Large intestine (tissue), 3 donors: ENCODE measurements around the gene DCLK2. TPM values are rescaled to one million over a fixed set of nuclear protein-coding genes. Genes with fewer than 3 reads are reported as not detected.
A peak's percentile ranks its signal among the peaks of the same experiment; 100 is the strongest.

Experiments used
- DNase-seq, 2 donors: peaks; one replicate each; pipeline versions ENCODE4 v3.0.0 to v3.0.0-alpha.2; 2013
- H3K27ac ChIP-seq: one replicate; pipeline ENCODE4 v1.5.1; 2013; ENCODE audit warnings: low read length
- H3K27me3 ChIP-seq: 2 replicates; pipeline ENCODE4 v1.6.1; 2013; ENCODE audit warnings: low read length; ENCODE audit not compliant: control insufficient read depth, insufficient read depth
- H3K36me3 ChIP-seq: 2 replicates; pipeline ENCODE4 v1.6.1; 2013; ENCODE audit warnings: low read length; ENCODE audit not compliant: control insufficient read depth, insufficient read depth
- H3K4me1 ChIP-seq: one replicate; pipeline ENCODE4 v1.6.1; 2013; ENCODE audit warnings: low read length; ENCODE audit not compliant: control insufficient read depth, insufficient read depth
- H3K4me3 ChIP-seq: one replicate; pipeline ENCODE4 v1.5.1; 2013; ENCODE audit warnings: low read length
- H3K9me3 ChIP-seq: one replicate; pipeline ENCODE4 v1.6.1; 2013; ENCODE audit warnings: mild to moderate bottlenecking, low read depth, low read length, moderate library complexity; ENCODE audit not compliant: control insufficient read depth
- WGBS: methylation state at CpG from one replicate; pipeline ENCODE4 v1.1.5; 2013; ENCODE audit warnings: low lambda C conversion rate; ENCODE audit not compliant: insufficient coverage; 5-methylcytosine and 5-hydroxymethylcytosine counted together
- polyA plus RNA-seq: library from polyadenylated mRNA; unstranded; fragments of 120-200 nt; gene quantifications from one replicate; pipeline ENCODE4 v1.2.1, GENCODE V29; 2013

DCLK2 gene
- polyA plus RNA-seq, 1 donor, result 7.1 TPM

DNA sequence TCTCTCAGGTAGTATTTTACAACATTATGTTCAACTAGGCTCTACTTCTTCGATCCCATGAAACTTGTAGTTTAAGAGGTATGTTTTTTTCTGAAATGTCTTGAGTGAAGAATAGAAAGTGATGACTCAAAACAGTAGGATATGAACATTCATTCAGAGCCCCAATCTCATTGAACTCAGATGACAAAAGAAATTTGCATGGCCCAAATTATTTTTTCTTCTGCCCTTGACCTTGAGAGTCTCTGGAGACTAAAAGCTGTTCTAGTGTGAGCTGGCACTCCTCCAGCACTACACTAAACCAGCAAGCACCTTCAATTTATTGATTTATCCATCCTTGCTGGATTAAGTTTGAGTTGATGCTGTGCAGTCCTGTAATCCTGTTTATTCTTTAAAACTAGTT, 4.0 kb downstream of the DCLK2 start:
- Histone ChIP-seq H3K9me3 (peaks cover 4% of the 10 kb centered on the region), H3K27me3 (peaks cover 31% of the 10 kb centered on the region), H3K27ac (no peak overlapping the region), H3K4me1 (peaks cover 4% of the 10 kb centered on the region), H3K36me3 (no peaks in the 10 kb centered on the region), H3K4me3 (no peak overlapping the region)
- WGBS, result 100% methylated on average over 1 of the region's 1 CpG
- DNase-seq, result no peak

- H3K4me1 ChIP-seq, result no peaks in the 10 kb centered on the region
- H3K9me3 ChIP-seq, result no peaks in the 10 kb centered on the region
- H3K4me3 ChIP-seq, result no peak overlapping the region
- H3K27me3 ChIP-seq, result no peaks in the 10 kb centered on the region
- H3K36me3 ChIP-seq, result no peaks in the 10 kb centered on the region
- no peak for DNase-seq
- 80% methylated on average over 1 of the region's 4 CpGs for WGBS
- no peak overlapping the region for H3K27ac ChIP-seq
Measured at GRCh38 chr4:150087006-150087405, 8.8 kb downstream of the DCLK2 start.

- H3K9me3 ChIP-seq, result no peaks in the 10 kb centered on the region
- no peaks in the 10 kb centered on the region for H3K27me3 ChIP-seq
- no peaks in the 10 kb centered on the region for H3K4me1 ChIP-seq
- no peak for DNase-seq
- H3K36me3 ChIP-seq, result no peaks in the 10 kb centered on the region
- no peak overlapping the region for H3K27ac ChIP-seq
- H3K4me3 ChIP-seq, result no peak overlapping the region
- no CpG with 5 or more reads among the region's 5 CpGs for WGBS
Measured at GRCh38 chr4:150089732-150090131, 11.5 kb downstream of the DCLK2 start.

DNA sequence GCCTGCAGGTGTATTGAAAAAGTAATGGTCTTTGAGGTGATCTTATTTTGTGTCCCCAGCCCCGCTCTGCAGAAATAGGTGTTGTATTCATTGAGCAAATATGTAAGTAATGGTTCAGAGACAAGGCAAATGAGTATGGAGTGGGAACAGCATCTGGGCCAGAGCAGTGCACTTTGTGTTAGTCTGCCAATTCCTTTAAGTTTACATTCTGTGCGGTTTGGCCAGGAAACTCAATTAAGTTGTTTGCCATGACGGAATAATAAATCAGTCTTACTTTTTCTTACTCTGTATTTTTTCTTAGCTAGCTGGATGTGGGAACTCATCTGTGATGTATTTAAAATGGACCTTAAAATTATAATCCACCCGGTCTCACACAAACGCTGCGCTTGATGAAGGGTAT, 12.6 kb downstream of the DCLK2 start:
- Histone ChIP-seq H3K4me3 (no peak overlapping the region), H3K4me1 (no peaks in the 10 kb centered on the region), H3K27me3 (no peaks in the 10 kb centered on the region), H3K9me3 (no peaks in the 10 kb centered on the region), H3K36me3 (no peaks in the 10 kb centered on the region), H3K27ac (no peak overlapping the region)
- DNase-seq, result peak in 1 of 2 donors; percentile 5
- WGBS, result 100% methylated on average over 1 of the region's 6 CpGs

- Histone ChIP-seq H3K4me1 (no peaks in the 10 kb centered on the region), H3K4me3 (no peak overlapping the region), H3K27ac (no peak overlapping the region), H3K27me3 (no peaks in the 10 kb centered on the region), H3K9me3 (no peaks in the 10 kb centered on the region), H3K36me3 (no peaks in the 10 kb centered on the region)
- DNase-seq, result no peak
- no CpG with 5 or more reads among the region's 1 CpG for WGBS
Measured at GRCh38 chr4:150094676-150095075, 16.4 kb downstream of the DCLK2 start.

DNA sequence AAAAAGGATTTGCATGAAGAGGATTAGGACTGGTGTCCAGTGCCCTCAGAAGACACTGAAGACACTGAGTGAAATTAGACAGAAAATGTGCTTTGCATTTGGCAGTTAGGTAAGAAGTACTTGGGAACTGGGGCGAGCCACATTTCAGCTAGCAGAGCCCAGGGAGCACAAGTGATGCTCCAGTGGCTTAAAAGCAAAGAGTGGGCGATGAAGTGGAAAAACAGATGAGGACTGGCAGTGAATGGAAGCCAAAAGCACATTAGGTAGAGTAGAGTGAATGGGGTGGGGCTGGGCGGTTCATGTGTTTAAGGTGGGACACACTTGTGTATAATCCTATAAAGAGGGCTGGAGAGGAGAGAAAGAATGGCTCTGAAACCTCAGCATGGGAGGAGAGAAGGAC, 18.4 kb downstream of the DCLK2 start:
- no peaks in the 10 kb centered on the region for H3K27me3 ChIP-seq
- no peak overlapping the region for H3K27ac ChIP-seq
- 83% methylated on average over 1 of the region's 3 CpGs for WGBS
- no peaks in the 10 kb centered on the region for H3K4me1 ChIP-seq
- no peak overlapping the region for H3K4me3 ChIP-seq
- DNase-seq, result no peak
- no peaks in the 10 kb centered on the region for H3K9me3 ChIP-seq
- H3K36me3 ChIP-seq, result no peaks in the 10 kb centered on the region

DNA sequence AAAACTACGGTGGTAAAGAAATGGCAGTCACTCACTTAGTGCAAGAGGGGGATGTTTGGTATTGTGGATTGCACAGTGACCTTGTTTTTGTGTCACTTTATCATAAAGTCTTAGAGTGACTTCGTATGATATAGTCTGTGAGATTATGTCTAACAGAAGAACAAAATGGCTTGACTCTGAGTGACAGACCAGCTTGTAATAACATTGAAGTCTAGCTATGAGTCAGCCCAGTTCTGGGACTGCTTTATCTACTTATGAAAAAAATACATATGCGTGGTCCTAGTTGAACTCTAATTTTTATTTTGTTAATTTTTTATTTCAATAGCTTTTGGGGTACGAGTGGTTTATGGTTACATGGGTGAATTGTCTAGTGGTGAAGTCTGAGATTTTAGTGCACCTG, 20.0 kb downstream of the DCLK2 start:
- Histone ChIP-seq H3K27me3 (no peaks in the 10 kb centered on the region), H3K4me3 (no peak overlapping the region), H3K27ac (no peak overlapping the region), H3K36me3 (no peaks in the 10 kb centered on the region), H3K4me1 (no peaks in the 10 kb centered on the region), H3K9me3 (no peaks in the 10 kb centered on the region)
- WGBS, result 80% methylated on average over 2 of the region's 4 CpGs
- no peak for DNase-seq

GRCh38 chr4:150104404-150105027, 26.3 kb downstream of the DCLK2 start:
- 86% methylated on average over 1 of the region's 2 CpGs for WGBS
- no peak overlapping the region for H3K4me3 ChIP-seq
- no peak for DNase-seq

GRCh38 chr4:150106886-150107285, 28.6 kb downstream of the DCLK2 start:
- no CpG with 5 or more reads among the region's 3 CpGs for WGBS
- H3K27ac ChIP-seq, result no peak overlapping the region
- no peaks in the 10 kb centered on the region for H3K27me3 ChIP-seq
- H3K36me3 ChIP-seq, result peaks cover 2% of the 10 kb centered on the region
- no peaks in the 10 kb centered on the region for H3K9me3 ChIP-seq
- no peak overlapping the region for H3K4me3 ChIP-seq
- no peak for DNase-seq
- no peaks in the 10 kb centered on the region for H3K4me1 ChIP-seq

More at GRCh38 chr4:150104404-150105027, 26.3 kb downstream of the DCLK2 start:
- Histone ChIP-seq H3K9me3 (no peaks in the 10 kb centered on the region), H3K4me1 (no peaks in the 10 kb centered on the region), H3K27me3 (no peaks in the 10 kb centered on the region), H3K36me3 (peaks cover 2% of the 10 kb centered on the region), H3K27ac (no peak overlapping the region)

GRCh38 chr4:150108691-150109090, 30.4 kb downstream of the DCLK2 start:
- no peak overlapping the region for H3K4me3 ChIP-seq
- no CpG with 5 or more reads among the region's 1 CpG for WGBS
- no peak for DNase-seq
- H3K4me1 ChIP-seq, result no peaks in the 10 kb centered on the region
- no peaks in the 10 kb centered on the region for H3K27me3 ChIP-seq
- peaks cover 2% of the 10 kb centered on the region for H3K36me3 ChIP-seq
- H3K9me3 ChIP-seq, result no peaks in the 10 kb centered on the region
- H3K27ac ChIP-seq, result no peak overlapping the region

- Histone ChIP-seq H3K27ac (no peak overlapping the region), H3K9me3 (no peaks in the 10 kb centered on the region), H3K4me1 (no peaks in the 10 kb centered on the region), H3K4me3 (no peak overlapping the region), H3K36me3 (no peaks in the 10 kb centered on the region), H3K27me3 (no peaks in the 10 kb centered on the region)
- no peak for DNase-seq
- WGBS, result 80% methylated on average over 1 of the region's 1 CpG
Measured at GRCh38 chr4:150114641-150115040, 36.4 kb downstream of the DCLK2 start.
